Mononuclear cell (primary cell): ENCODE results near the gene KLF5. TPM values are rescaled to one million over a fixed set of nuclear protein-coding genes. Genes with fewer than 3 reads are reported as not detected.
"Not testable (repeated sequence)": the region's sequence is repeated elsewhere in the genome, so short reads cannot be mapped to it uniquely, and the experiment has no call there.

Experiments used
- H3K27me3 ChIP-seq: 2 replicates; pipeline ENCODE4 v1.6.0; 2011; ENCODE audit warnings: low read length, control low read depth; ENCODE audit not compliant: insufficient read depth
- H3K4me1 ChIP-seq: 2 replicates; pipeline ENCODE4 v1.5.1; 2011; ENCODE audit warnings: mild to moderate bottlenecking, low read length, control low read depth; ENCODE audit not compliant: insufficient read depth
- H3K4me3 ChIP-seq: 2 replicates; pipeline ENCODE4 v1.5.1; 2011; ENCODE audit warnings: mild to moderate bottlenecking, low read length, moderate library complexity
- H3K9me3 ChIP-seq: 2 replicates; pipeline ENCODE4 v1.5.1; 2011; ENCODE audit warnings: low read depth, mild to moderate bottlenecking, control low read depth, low read length
- total RNA-seq: library from RNA; depleted of rRNA; stranded (reverse); fragments of >200 nt; gene quantifications from one replicate; pipeline ENCODE4 v1.2.3, GENCODE V29; 2012

The KLF5 gene
- total RNA-seq, 1 donor, result 3.0 TPM

GRCh38 chr13:73090116-73090822, 31.5 kb downstream of the KLF5 start:
- H3K9me3 ChIP-seq, result no peaks in the 10 kb centered on the region
- no peaks in the 10 kb centered on the region for H3K4me1 ChIP-seq

GRCh38 chr13:73090823-73091187, 32.0 kb downstream of the KLF5 start:
- Histone ChIP-seq H3K4me1 (no peaks in the 10 kb centered on the region), H3K9me3 (no peaks in the 10 kb centered on the region), H3K4me3 (no peak overlapping the region), H3K27me3 (no peaks in the 10 kb centered on the region)

More at GRCh38 chr13:73090116-73090822, 31.5 kb downstream of the KLF5 start:
- H3K4me3 ChIP-seq, result no peak overlapping the region
- no peaks in the 10 kb centered on the region for H3K27me3 ChIP-seq

- no peaks in the 10 kb centered on the region for H3K9me3 ChIP-seq
- no peak overlapping the region for H3K4me3 ChIP-seq
- H3K4me1 ChIP-seq, result no peaks in the 10 kb centered on the region
- H3K27me3 ChIP-seq, result no peaks in the 10 kb centered on the region
Observed at GRCh38 chr13:73092829-73093228, 34.0 kb downstream of the KLF5 start.

- Histone ChIP-seq H3K4me1 (no peaks in the 10 kb centered on the region), H3K27me3 (no peaks in the 10 kb centered on the region), H3K9me3 (no peaks in the 10 kb centered on the region), H3K4me3 (no peak overlapping the region)
Observed at GRCh38 chr13:73096173-73096572, 37.4 kb downstream of the KLF5 start.

- H3K9me3 ChIP-seq, result no peaks in the 10 kb centered on the region
- H3K27me3 ChIP-seq, result no peaks in the 10 kb centered on the region
- no peak overlapping the region for H3K4me3 ChIP-seq
- H3K4me1 ChIP-seq, result no peaks in the 10 kb centered on the region
Observed at GRCh38 chr13:73096638-73097037, 37.8 kb downstream of the KLF5 start.

GRCh38 chr13:73100781-73101180, 42.0 kb downstream of the KLF5 start:
- H3K27me3 ChIP-seq, H3K4me1 ChIP-seq, H3K4me3 ChIP-seq, H3K9me3 ChIP-seq: not testable (repeated sequence)

GRCh38 chr13:73101351-73102007, 42.7 kb downstream of the KLF5 start:
- H3K4me1 ChIP-seq, result no peaks in the 10 kb centered on the region
- no peak overlapping the region for H3K4me3 ChIP-seq
- H3K27me3 ChIP-seq, result no peaks in the 10 kb centered on the region
- H3K9me3 ChIP-seq, result no peaks in the 10 kb centered on the region

- H3K4me3 ChIP-seq, result no peak overlapping the region
- no peaks in the 10 kb centered on the region for H3K4me1 ChIP-seq
- H3K27me3 ChIP-seq, result no peaks in the 10 kb centered on the region
- no peaks in the 10 kb centered on the region for H3K9me3 ChIP-seq
Observed at GRCh38 chr13:73103238-73103637, 44.4 kb downstream of the KLF5 start.

GRCh38 chr13:73106513-73107178, 47.8 kb downstream of the KLF5 start:
- Histone ChIP-seq H3K4me1 (no peaks in the 10 kb centered on the region), H3K27me3 (no peaks in the 10 kb centered on the region), H3K9me3 (no peaks in the 10 kb centered on the region), H3K4me3 (no peak overlapping the region)

- no peak overlapping the region for H3K4me3 ChIP-seq
- no peaks in the 10 kb centered on the region for H3K4me1 ChIP-seq
- H3K9me3 ChIP-seq, result no peaks in the 10 kb centered on the region
- H3K27me3 ChIP-seq, result no peaks in the 10 kb centered on the region
Observed at GRCh38 chr13:73107481-73107880, 48.7 kb downstream of the KLF5 start.

GRCh38 chr13:73107970-73108369, 49.2 kb downstream of the KLF5 start:
- Histone ChIP-seq H3K27me3 (no peaks in the 10 kb centered on the region), H3K4me3 (no peak overlapping the region), H3K9me3 (no peaks in the 10 kb centered on the region), H3K4me1 (no peaks in the 10 kb centered on the region)

- no peaks in the 10 kb centered on the region for H3K27me3 ChIP-seq
- H3K4me1 ChIP-seq, result no peaks in the 10 kb centered on the region
- H3K4me3 ChIP-seq, result no peak overlapping the region
- H3K9me3 ChIP-seq, result no peaks in the 10 kb centered on the region
Observed at GRCh38 chr13:73109288-73109899, 50.6 kb downstream of the KLF5 start.

- no peaks in the 10 kb centered on the region for H3K4me1 ChIP-seq
- H3K9me3 ChIP-seq, result no peaks in the 10 kb centered on the region
- no peak overlapping the region for H3K4me3 ChIP-seq
- no peaks in the 10 kb centered on the region for H3K27me3 ChIP-seq
Observed at GRCh38 chr13:73109969-73110368, 51.2 kb downstream of the KLF5 start.

- H3K4me1 ChIP-seq, result no peaks in the 10 kb centered on the region
- H3K27me3 ChIP-seq, result no peaks in the 10 kb centered on the region
- H3K4me3 ChIP-seq, result no peak overlapping the region
- no peaks in the 10 kb centered on the region for H3K9me3 ChIP-seq
Observed at GRCh38 chr13:73110814-73111213, 52.0 kb downstream of the KLF5 start.

- Histone ChIP-seq H3K4me3 (no peak overlapping the region), H3K9me3 (no peaks in the 10 kb centered on the region), H3K4me1 (no peaks in the 10 kb centered on the region), H3K27me3 (no peaks in the 10 kb centered on the region)
Observed at GRCh38 chr13:73111331-73111730, 52.5 kb downstream of the KLF5 start.
